ENCODE measurements around the gene SEC24D.
A peak's percentile ranks its signal among the peaks of the same experiment; 100 is the strongest.

The SEC24D gene

GRCh38 chr4:118866442-118866841 is 30.5 kb upstream of the SEC24D start:
- Histone ChIP-seq H3K79me2 (ENCODE audit: insufficient read depth, low read length) (no peaks in the 10 kb centered on the region), H4K20me1 (ENCODE audit: low read depth, low read length) (no peaks in the 10 kb centered on the region), H3K9me2 (replicated peaks; ENCODE audit: insufficient read depth, low read length) (no peaks in the 10 kb centered on the region), H3K27ac (ENCODE audit: low read depth, low read length) (no peak overlapping the region), H3K36me3 (ENCODE audit: low read length) (no peaks in the 10 kb centered on the region), H3K9ac (ENCODE audit: low read length) (no peak overlapping the region), H3F3A (ENCODE audit: insufficient read depth) (no peaks in the 10 kb centered on the region), H2AFZ (ENCODE audit: low read depth, low read length, severe bottlenecking) (no peak overlapping the region), H3K4me2 (ENCODE audit: low read depth, low read length, poor library complexity, severe bottlenecking) (no peak overlapping the region), H3K27me3 (ENCODE audit: low read length) (no peaks in the 10 kb centered on the region), H3K9me3 (ENCODE audit: insufficient read depth, low read length) (no peaks in the 10 kb centered on the region), H3K4me3 (ENCODE audit: insufficient read depth, low read length, poor library complexity, severe bottlenecking) (no peak overlapping the region)
- TF ChIP-seq EZH2phosphoT487 (conservative IDR thresholded peaks at IDR 0.05; ENCODE audit: low read length) (no peak), CTCF (IDR thresholded peaks at IDR 0.05; ENCODE audit: insufficient read depth, low read length, poor library complexity, severe bottlenecking) (no peak)

- Histone ChIP-seq H3K79me2 (ENCODE audit: insufficient read depth, low read length) (no peaks in the 10 kb centered on the region), H3K9me2 (replicated peaks; ENCODE audit: insufficient read depth, low read length) (no peaks in the 10 kb centered on the region), H3K9me3 (ENCODE audit: insufficient read depth, low read length) (no peaks in the 10 kb centered on the region), H3K9ac (ENCODE audit: low read length) (no peak overlapping the region), H3F3A (ENCODE audit: insufficient read depth) (no peaks in the 10 kb centered on the region), H3K4me3 (ENCODE audit: insufficient read depth, low read length, poor library complexity, severe bottlenecking) (no peak overlapping the region), H3K4me2 (ENCODE audit: low read depth, low read length, poor library complexity, severe bottlenecking) (no peak overlapping the region), H4K20me1 (ENCODE audit: low read depth, low read length) (no peaks in the 10 kb centered on the region), H3K27me3 (ENCODE audit: low read length) (no peaks in the 10 kb centered on the region), H3K36me3 (ENCODE audit: low read length) (no peaks in the 10 kb centered on the region), H2AFZ (ENCODE audit: low read depth, low read length, severe bottlenecking) (peak overlapping the region; percentile 51), H3K27ac (ENCODE audit: low read depth, low read length) (no peak overlapping the region)
- no peak for TF ChIP-seq EZH2phosphoT487 (conservative IDR thresholded peaks at IDR 0.05; ENCODE audit: low read length)
- peak; percentile 15 for TF ChIP-seq CTCF (IDR thresholded peaks at IDR 0.05; ENCODE audit: insufficient read depth, low read length, poor library complexity, severe bottlenecking)
These were observed 29.3 kb upstream of the SEC24D start for GRCh38 chr4:118865091-118865708.

GRCh38 chr4:118858779-118859178 is 22.9 kb upstream of the SEC24D start:
- TF ChIP-seq CTCF (IDR thresholded peaks at IDR 0.05; ENCODE audit: insufficient read depth, low read length, poor library complexity, severe bottlenecking) (no peak), EZH2phosphoT487 (conservative IDR thresholded peaks at IDR 0.05; ENCODE audit: low read length) (no peak)
- H4K20me1 ChIP-seq (ENCODE audit: low read depth, low read length): no peaks in the 10 kb centered on the region
- H3K27me3 ChIP-seq (ENCODE audit: low read length): no peaks in the 10 kb centered on the region
- H3K27ac ChIP-seq (ENCODE audit: low read depth, low read length): no peak overlapping the region
- no peak overlapping the region for H3K9ac ChIP-seq (ENCODE audit: low read length)
- no peaks in the 10 kb centered on the region for H3K9me2 ChIP-seq (replicated peaks; ENCODE audit: insufficient read depth, low read length)
- H3K36me3 ChIP-seq (ENCODE audit: low read length): no peaks in the 10 kb centered on the region
- H3K4me3 ChIP-seq (ENCODE audit: insufficient read depth, low read length, poor library complexity, severe bottlenecking): no peak overlapping the region
- H3K9me3 ChIP-seq (ENCODE audit: insufficient read depth, low read length): no peaks in the 10 kb centered on the region
- no peak overlapping the region for H2AFZ ChIP-seq (ENCODE audit: low read depth, low read length, severe bottlenecking)
- H3K4me2 ChIP-seq (ENCODE audit: low read depth, low read length, poor library complexity, severe bottlenecking): no peak overlapping the region
- H3F3A ChIP-seq (ENCODE audit: insufficient read depth): no peaks in the 10 kb centered on the region
- no peaks in the 10 kb centered on the region for H3K79me2 ChIP-seq (ENCODE audit: insufficient read depth, low read length)

Data from SU-DHL-6 (cell line).